GM12872 (cell line): Measurements from ENCODE around the gene TXNDC9.

Source experiments
- TF ChIP-seq, protein P1 (sequence below): IDR thresholded peaks from 3 replicates; pipeline ENCODE4 v1.5.1; 2011; ENCODE audit warnings: low read depth, mild to moderate bottlenecking, low read length, moderate library complexity; ENCODE audit not compliant: insufficient read depth

The TXNDC9 gene

GRCh38 chr2:99365661-99366060 lies 29.5 kb upstream of the TXNDC9 start:
- TF ChIP-seq, protein P1, sequence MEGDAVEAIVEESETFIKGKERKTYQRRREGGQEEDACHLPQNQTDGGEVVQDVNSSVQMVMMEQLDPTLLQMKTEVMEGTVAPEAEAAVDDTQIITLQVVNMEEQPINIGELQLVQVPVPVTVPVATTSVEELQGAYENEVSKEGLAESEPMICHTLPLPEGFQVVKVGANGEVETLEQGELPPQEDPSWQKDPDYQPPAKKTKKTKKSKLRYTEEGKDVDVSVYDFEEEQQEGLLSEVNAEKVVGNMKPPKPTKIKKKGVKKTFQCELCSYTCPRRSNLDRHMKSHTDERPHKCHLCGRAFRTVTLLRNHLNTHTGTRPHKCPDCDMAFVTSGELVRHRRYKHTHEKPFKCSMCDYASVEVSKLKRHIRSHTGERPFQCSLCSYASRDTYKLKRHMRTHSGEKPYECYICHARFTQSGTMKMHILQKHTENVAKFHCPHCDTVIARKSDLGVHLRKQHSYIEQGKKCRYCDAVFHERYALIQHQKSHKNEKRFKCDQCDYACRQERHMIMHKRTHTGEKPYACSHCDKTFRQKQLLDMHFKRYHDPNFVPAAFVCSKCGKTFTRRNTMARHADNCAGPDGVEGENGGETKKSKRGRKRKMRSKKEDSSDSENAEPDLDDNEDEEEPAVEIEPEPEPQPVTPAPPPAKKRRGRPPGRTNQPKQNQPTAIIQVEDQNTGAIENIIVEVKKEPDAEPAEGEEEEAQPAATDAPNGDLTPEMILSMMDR: no peak

- TF ChIP-seq, protein P1: no peak
Observed at GRCh38 chr2:99356853-99357252, 20.7 kb upstream of the TXNDC9 start.

DNA sequence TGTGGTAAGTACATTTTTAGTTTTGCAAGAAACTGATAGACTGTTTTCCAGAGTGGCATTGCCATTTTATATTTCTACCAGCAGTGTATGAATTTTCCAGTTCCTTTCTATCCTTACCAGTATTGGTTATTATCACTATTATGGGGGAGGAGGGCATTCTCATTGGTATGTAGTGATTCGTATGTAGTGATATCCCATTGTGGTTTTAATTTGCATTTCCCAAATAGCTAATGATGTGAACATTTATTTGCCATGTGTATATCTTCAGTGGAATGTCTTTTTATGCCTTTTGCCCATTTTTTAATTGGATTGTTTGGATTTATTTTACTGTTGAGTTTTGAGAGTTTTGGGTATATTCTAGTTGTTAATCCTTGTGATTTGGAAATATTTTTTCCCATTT lies 17.9 kb upstream of the TXNDC9 start:
- TF ChIP-seq, protein P1: no peak

- TF ChIP-seq, protein P1: no peak
Observed at GRCh38 chr2:99350194-99350593, 14.1 kb upstream of the TXNDC9 start.

- TF ChIP-seq, protein P1: no peak
Observed at GRCh38 chr2:99348173-99348572, 12.0 kb upstream of the TXNDC9 start.

DNA sequence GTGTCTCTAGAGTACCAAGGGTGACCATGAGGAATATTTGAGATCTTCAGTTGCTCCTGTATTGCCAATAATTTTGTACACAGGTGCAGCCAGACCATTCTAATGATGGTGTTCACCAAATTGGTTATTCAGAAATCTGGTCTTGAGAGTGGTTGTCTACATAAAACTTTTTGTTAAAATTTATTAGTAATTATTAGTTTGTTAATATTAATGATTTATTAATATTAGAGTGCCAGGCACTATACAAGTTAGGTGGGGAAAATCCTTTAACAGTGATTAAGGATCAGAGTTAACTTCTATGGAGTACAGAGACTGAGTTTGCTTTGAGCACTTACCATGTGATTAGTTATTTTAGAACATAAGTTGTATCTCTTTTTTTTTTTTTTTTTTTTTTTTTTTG lies 10.1 kb upstream of the TXNDC9 start:
- TF ChIP-seq, protein P1: no peak

DNA sequence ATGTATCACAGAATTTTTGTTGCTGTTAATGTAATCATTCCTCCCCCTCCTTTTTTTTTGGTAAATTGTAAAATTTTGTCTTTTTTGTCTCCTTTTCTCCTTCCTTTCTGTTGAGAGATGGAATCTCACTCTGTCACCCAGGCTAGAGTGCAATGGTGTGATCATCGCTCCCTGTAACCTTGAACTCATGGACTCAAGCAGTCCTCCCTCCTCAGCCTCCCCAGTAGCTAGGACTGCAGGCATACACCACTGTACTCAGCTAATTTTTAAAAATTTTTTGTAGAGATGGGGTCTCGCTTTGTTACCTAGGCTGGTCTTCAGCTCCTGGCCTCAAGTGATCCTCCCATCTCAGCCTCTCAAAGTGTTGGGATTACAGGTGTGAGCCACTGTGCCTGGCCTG lies 6.4 kb upstream of the TXNDC9 start:
- TF ChIP-seq, protein P1: no peak

GRCh38 chr2:99340669-99341236 lies 4.6 kb upstream of the TXNDC9 start:
- TF ChIP-seq, protein P1: no peak
